KMS-11 (cell line): ENCODE results near the gene TULP1.

Experiments
- H2AFZ ChIP-seq: fragments of 200-600 bp; sonication (generic); 2 replicates; pipeline ENCODE4 v1.6.1; 2016; ENCODE audit warnings: antibody characterized with exemption, mixed run types, low read depth
- H3K27ac ChIP-seq: fragments of 200-600 bp; sonication (generic); 2 replicates; pipeline ENCODE4 v1.6.1; 2016; ENCODE audit warnings: mild to moderate bottlenecking, mixed run types
- H3K27me3 ChIP-seq: fragments of 200-600 bp; sonication (generic); 2 replicates; pipeline ENCODE4 v1.6.1; 2017; ENCODE audit warnings: mild to moderate bottlenecking, low read depth, mixed run types, moderate library complexity; ENCODE audit not compliant: insufficient read depth
- H3K36me3 ChIP-seq: fragments of 200-600 bp; sonication (generic); 2 replicates; pipeline ENCODE4 v1.6.1; 2017; ENCODE audit warnings: mild to moderate bottlenecking, mixed run types; ENCODE audit not compliant: insufficient read depth
- H3K4me1 ChIP-seq: fragments of 200-600 bp; sonication (generic); 2 replicates; pipeline ENCODE4 v1.6.1; 2016; ENCODE audit warnings: mild to moderate bottlenecking, low read depth, mixed run types; ENCODE audit not compliant: poor library complexity, severe bottlenecking
- H3K4me2 ChIP-seq: fragments of 200-600 bp; sonication (generic); 2 replicates; pipeline ENCODE4 v1.7.0; 2016; ENCODE audit warnings: mild to moderate bottlenecking, mixed run types
- H3K4me3 ChIP-seq: fragments of 200-600 bp; sonication (generic); IDR thresholded peaks from 2 replicates; pipeline ENCODE4 v1.6.1; 2017; ENCODE audit warnings: low read depth, low read length, mixed read lengths; ENCODE audit not compliant: insufficient read depth
- H3K79me2 ChIP-seq: fragments of 200-600 bp; sonication (generic); 2 replicates; pipeline ENCODE4 v1.6.1; 2016; ENCODE audit warnings: low read depth, mixed run types; ENCODE audit not compliant: insufficient read depth
- H3K9ac ChIP-seq: fragments of 200-600 bp; sonication (generic); 2 replicates; pipeline ENCODE4 v1.6.1; 2016; ENCODE audit warnings: mild to moderate bottlenecking, mixed run types
- H4K20me1 ChIP-seq: fragments of 200-600 bp; sonication (generic); 2 replicates; pipeline ENCODE4 v1.6.1; 2016; ENCODE audit warnings: mild to moderate bottlenecking, mixed run types; ENCODE audit not compliant: insufficient read depth
- TF ChIP-seq, protein P1 (sequence below): fragments of 200-600 bp; sonication (generic); conservative IDR thresholded peaks from 2 replicates; pipeline ENCODE4 v1.6.1; 2017; ENCODE audit warnings: low read depth, mild to moderate bottlenecking, antibody characterized with exemption, low read length, moderate library complexity, mixed read lengths

Gene TULP1

DNA sequence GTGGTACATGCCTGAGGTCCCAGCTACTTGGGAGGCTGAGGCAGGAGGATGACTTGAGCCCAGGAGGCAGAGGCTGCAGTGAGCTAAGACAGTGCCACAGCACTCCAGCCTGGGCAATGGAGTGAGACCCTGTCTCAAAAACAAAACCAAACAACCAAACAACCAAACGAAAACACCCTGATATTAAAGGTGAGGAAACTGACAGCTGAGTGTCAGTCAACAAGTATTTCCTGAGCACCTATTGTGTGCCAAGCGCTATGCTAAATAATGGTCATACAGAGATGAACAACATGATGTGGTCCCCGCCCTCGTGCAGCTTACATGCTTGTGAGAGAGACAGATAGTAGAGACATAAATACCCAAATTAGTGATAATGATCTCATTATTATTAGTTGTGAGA is 1.9 kb upstream of the TULP1 start:
- Histone ChIP-seq H3K36me3 (no peaks in the 10 kb centered on the region), H2AFZ (no peak overlapping the region), H3K79me2 (no peaks in the 10 kb centered on the region), H3K9ac (no peak overlapping the region), H3K27me3 (no peaks in the 10 kb centered on the region), H3K4me3 (no peak overlapping the region), H4K20me1 (no peaks in the 10 kb centered on the region), H3K4me1 (no peaks in the 10 kb centered on the region), H3K4me2 (no peak overlapping the region), H3K27ac (no peak overlapping the region)
- TF ChIP-seq, protein P1, sequence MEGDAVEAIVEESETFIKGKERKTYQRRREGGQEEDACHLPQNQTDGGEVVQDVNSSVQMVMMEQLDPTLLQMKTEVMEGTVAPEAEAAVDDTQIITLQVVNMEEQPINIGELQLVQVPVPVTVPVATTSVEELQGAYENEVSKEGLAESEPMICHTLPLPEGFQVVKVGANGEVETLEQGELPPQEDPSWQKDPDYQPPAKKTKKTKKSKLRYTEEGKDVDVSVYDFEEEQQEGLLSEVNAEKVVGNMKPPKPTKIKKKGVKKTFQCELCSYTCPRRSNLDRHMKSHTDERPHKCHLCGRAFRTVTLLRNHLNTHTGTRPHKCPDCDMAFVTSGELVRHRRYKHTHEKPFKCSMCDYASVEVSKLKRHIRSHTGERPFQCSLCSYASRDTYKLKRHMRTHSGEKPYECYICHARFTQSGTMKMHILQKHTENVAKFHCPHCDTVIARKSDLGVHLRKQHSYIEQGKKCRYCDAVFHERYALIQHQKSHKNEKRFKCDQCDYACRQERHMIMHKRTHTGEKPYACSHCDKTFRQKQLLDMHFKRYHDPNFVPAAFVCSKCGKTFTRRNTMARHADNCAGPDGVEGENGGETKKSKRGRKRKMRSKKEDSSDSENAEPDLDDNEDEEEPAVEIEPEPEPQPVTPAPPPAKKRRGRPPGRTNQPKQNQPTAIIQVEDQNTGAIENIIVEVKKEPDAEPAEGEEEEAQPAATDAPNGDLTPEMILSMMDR: no peak

DNA sequence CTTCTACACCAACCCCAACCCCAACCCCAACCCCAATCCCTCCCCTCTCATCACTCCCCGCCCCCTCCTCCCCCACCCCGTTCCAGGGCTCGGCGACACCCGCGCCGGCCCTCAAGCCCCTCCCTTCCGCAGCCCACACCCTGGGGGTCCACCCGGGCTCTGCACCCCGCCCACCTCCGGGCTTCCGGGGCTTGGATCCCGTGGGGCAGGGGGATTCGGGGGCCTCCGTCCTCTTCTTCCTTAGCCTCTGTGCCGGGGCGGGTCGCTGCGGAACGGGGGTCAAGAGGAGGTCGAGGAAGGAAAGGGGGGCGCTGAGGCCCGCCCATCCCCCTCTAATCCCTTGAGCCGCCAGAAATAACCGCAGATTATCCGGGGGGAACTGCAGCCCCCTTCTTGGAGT is 690 bp downstream of the TULP1 start:
- no peaks in the 10 kb centered on the region for H3K27me3 ChIP-seq

GRCh38 chr6:35511562-35511941 is 1.1 kb downstream of the TULP1 start:
- Histone ChIP-seq H3K27ac (no peak overlapping the region), H3K4me2 (no peak overlapping the region), H3K9ac (no peak overlapping the region), H3K4me3 (no peak overlapping the region), H4K20me1 (no peaks in the 10 kb centered on the region), H2AFZ (no peak overlapping the region), H3K27me3 (no peaks in the 10 kb centered on the region), H3K4me1 (no peaks in the 10 kb centered on the region), H3K79me2 (no peaks in the 10 kb centered on the region), H3K36me3 (no peaks in the 10 kb centered on the region)
- TF ChIP-seq, protein P1: no peak

More for the DNA sequence above, 690 bp downstream of the TULP1 start:
- no peak overlapping the region for H3K27ac ChIP-seq
- TF ChIP-seq, protein P1: no peak
- H3K36me3 ChIP-seq: no peaks in the 10 kb centered on the region
- H3K9ac ChIP-seq: no peak overlapping the region
- H2AFZ ChIP-seq: no peak overlapping the region
- H4K20me1 ChIP-seq: no peaks in the 10 kb centered on the region
- no peak overlapping the region for H3K4me3 ChIP-seq
- no peaks in the 10 kb centered on the region for H3K4me1 ChIP-seq
- H3K4me2 ChIP-seq: no peak overlapping the region
- H3K79me2 ChIP-seq: no peaks in the 10 kb centered on the region

- Histone ChIP-seq H3K27me3 (no peaks in the 10 kb centered on the region), H3K4me1 (no peaks in the 10 kb centered on the region), H3K79me2 (no peaks in the 10 kb centered on the region), H3K4me2 (no peak overlapping the region), H2AFZ (no peak overlapping the region), H3K4me3 (no peak overlapping the region), H3K36me3 (no peaks in the 10 kb centered on the region), H3K27ac (no peak overlapping the region), H4K20me1 (no peaks in the 10 kb centered on the region), H3K9ac (no peak overlapping the region)
- TF ChIP-seq, protein P1: no peak
Measured at GRCh38 chr6:35510916-35511561, 1.7 kb downstream of the TULP1 start.
